ENCODE measurements around the gene NARS2.

Gene NARS2

GRCh38 chr11:78428773-78429172 is 145.9 kb downstream of the NARS2 start:
- Histone ChIP-seq H3K79me2 (ENCODE audit: low read length) (no peaks in the 10 kb centered on the region), H4K20me1 (ENCODE audit: insufficient read depth, low read length) (no peaks in the 10 kb centered on the region), H3K27me3 (replicated peaks; ENCODE audit: insufficient read depth, low read length) (no peaks in the 10 kb centered on the region), H3K4me3 (ENCODE audit: low read length) (no peak overlapping the region), H3K27ac (ENCODE audit: low read length) (peak overlapping the region; percentile 76; the same call in 1 of the 2 replicates), H3K36me3 (replicated peaks; ENCODE audit: insufficient read depth, low read length) (no peaks in the 10 kb centered on the region), H3K9ac (ENCODE audit: low read length) (no peak overlapping the region), H3K9me2 (replicated peaks; ENCODE audit: insufficient read depth, low read length) (no peaks in the 10 kb centered on the region), H3K4me1 (ENCODE audit: low read length) (peaks cover 57% of the 10 kb centered on the region), H3F3A (ENCODE audit: insufficient read depth, low read length) (peaks cover 32% of the 10 kb centered on the region), H3K9me3 (replicated peaks; ENCODE audit: insufficient read depth, low read length) (no peaks in the 10 kb centered on the region), H2AFZ (ENCODE audit: low read length) (no peak overlapping the region), H3K4me2 (ENCODE audit: low read depth, low read length) (peak overlapping the region; percentile 77; the same call in 1 of the 2 replicates)
- no peak for DNase-seq
- TF ChIP-seq EZH2 (optimal IDR thresholded peaks at IDR 0.05; ENCODE audit: low read depth, low read length) (no peak), CTCF (IDR thresholded peaks at IDR 0.05; ENCODE audit: low read length) (no peak), EZH2phosphoT487 (IDR thresholded peaks at IDR 0.05; ENCODE audit: low read length) (no peak)

- H3K27ac ChIP-seq (ENCODE audit: low read length), result peak overlapping the region; percentile 76; the same call in 1 of the 2 replicates
- peak overlapping the region; percentile 49 for H3K4me3 ChIP-seq (ENCODE audit: low read length)
- peak overlapping the region; percentile 43 for H3K9ac ChIP-seq (ENCODE audit: low read length)
- no peak for TF ChIP-seq EZH2 (optimal IDR thresholded peaks at IDR 0.05; ENCODE audit: low read depth, low read length)
- TF ChIP-seq CTCF (IDR thresholded peaks at IDR 0.05; ENCODE audit: low read length), result no peak
- TF ChIP-seq EZH2phosphoT487 (IDR thresholded peaks at IDR 0.05; ENCODE audit: low read length), result no peak
- H2AFZ ChIP-seq (ENCODE audit: low read length), result peak overlapping the region; percentile 64; the same call in 1 of the 2 replicates
- peaks cover 57% of the 10 kb centered on the region for H3K4me1 ChIP-seq (ENCODE audit: low read length)
- no peaks in the 10 kb centered on the region for H4K20me1 ChIP-seq (ENCODE audit: insufficient read depth, low read length)
- peaks cover 32% of the 10 kb centered on the region for H3F3A ChIP-seq (ENCODE audit: insufficient read depth, low read length)
- no peaks in the 10 kb centered on the region for H3K79me2 ChIP-seq (ENCODE audit: low read length)
- peak overlapping the region; percentile 77 for H3K4me2 ChIP-seq (ENCODE audit: low read depth, low read length)
- no peak for DNase-seq
- H3K27me3 ChIP-seq (replicated peaks; ENCODE audit: insufficient read depth, low read length), result no peaks in the 10 kb centered on the region
- H3K36me3 ChIP-seq (replicated peaks; ENCODE audit: insufficient read depth, low read length), result no peaks in the 10 kb centered on the region
- H3K9me3 ChIP-seq (replicated peaks; ENCODE audit: insufficient read depth, low read length), result no peaks in the 10 kb centered on the region
- H3K9me2 ChIP-seq (replicated peaks; ENCODE audit: insufficient read depth, low read length), result no peaks in the 10 kb centered on the region
These were observed 146.4 kb downstream of the NARS2 start for GRCh38 chr11:78428266-78428636.

GRCh38 chr11:78427615-78428265 is 146.9 kb downstream of the NARS2 start:
- Histone ChIP-seq H4K20me1 (ENCODE audit: insufficient read depth, low read length) (no peaks in the 10 kb centered on the region), H3K27ac (ENCODE audit: low read length) (peak overlapping the region; percentile 76), H3K4me3 (ENCODE audit: low read length) (peak overlapping the region; percentile 49), H3F3A (ENCODE audit: insufficient read depth, low read length) (peaks cover 32% of the 10 kb centered on the region), H3K36me3 (replicated peaks; ENCODE audit: insufficient read depth, low read length) (no peaks in the 10 kb centered on the region), H3K79me2 (ENCODE audit: low read length) (no peaks in the 10 kb centered on the region), H3K27me3 (replicated peaks; ENCODE audit: insufficient read depth, low read length) (no peaks in the 10 kb centered on the region), H3K9ac (ENCODE audit: low read length) (peak overlapping the region; percentile 43), H3K9me2 (replicated peaks; ENCODE audit: insufficient read depth, low read length) (no peaks in the 10 kb centered on the region), H3K9me3 (replicated peaks; ENCODE audit: insufficient read depth, low read length) (no peaks in the 10 kb centered on the region), H3K4me2 (ENCODE audit: low read depth, low read length) (peak overlapping the region; percentile 77), H3K4me1 (ENCODE audit: low read length) (peaks cover 57% of the 10 kb centered on the region), H2AFZ (ENCODE audit: low read length) (peak overlapping the region; percentile 64)
- TF ChIP-seq EZH2phosphoT487 (IDR thresholded peaks at IDR 0.05; ENCODE audit: low read length) (no peak), EZH2 (optimal IDR thresholded peaks at IDR 0.05; ENCODE audit: low read depth, low read length) (no peak), CTCF (IDR thresholded peaks at IDR 0.05; ENCODE audit: low read length) (no peak)
- DNase-seq, result peak; percentile 35
